NCI-H748 (cell line): ENCODE results near the gene STATH.
"Not testable (repeated sequence)": the region's sequence is repeated elsewhere in the genome, so short reads cannot be mapped to it uniquely, and the experiment has no call there.

Experiments used
- DNase-seq: peaks from one replicate; lab custom pipeline; 2025; ENCODE audit not compliant: unreplicated experiment; lab: John Stamatoyannopoulos, UW

Gene STATH, protein sequence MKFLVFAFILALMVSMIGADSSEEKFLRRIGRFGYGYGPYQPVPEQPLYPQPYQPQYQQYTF

DNA sequence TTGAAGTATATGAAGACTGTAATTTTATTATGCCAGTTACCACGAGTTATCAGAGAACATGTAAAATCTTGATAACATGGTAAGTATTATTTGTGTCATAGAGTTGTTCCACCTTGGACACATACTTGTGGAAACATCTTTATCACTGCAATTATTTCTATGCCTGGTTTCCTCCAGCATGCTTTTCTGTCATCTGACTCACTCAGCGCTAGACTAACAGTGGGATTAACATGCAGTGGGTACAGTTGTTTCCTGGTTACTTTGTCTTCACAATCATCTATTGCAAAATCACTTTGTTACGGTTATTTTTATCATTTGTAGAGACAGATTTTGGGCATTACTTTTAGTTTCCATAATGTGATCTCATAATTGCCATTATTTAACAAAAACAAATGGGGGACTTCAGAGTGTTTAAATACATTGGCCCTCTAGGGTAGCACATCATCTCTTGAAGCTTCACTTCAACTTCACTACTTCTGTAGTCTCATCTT, at the start of gene STATH:
STATH (plus strand) TSS at position 441 of the 491 bp plus-strand sequence. CDS start 2,472 bp downstream, outside the sequence.
- no peak for DNase-seq

DNA sequence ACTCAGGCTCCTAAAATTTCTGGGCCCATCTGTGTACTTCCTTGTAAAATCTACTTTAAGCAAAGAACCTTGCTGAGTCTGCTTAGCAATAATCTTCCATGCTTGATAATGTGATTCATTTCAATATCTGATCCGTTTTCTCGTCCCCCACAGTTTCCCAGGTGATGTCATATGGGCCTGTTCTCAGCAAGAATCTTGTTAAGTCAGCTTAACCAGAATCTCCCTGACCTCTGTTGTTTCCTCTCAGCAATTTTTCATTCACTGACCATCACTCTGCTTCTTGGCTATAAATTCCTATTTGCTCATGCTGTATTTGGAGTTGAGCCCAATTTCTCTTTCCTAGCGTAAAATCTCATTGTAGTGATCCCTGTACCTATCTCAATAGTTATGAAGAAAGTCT, 44.2 kb upstream of the STATH start:
- no peak for DNase-seq

DNA sequence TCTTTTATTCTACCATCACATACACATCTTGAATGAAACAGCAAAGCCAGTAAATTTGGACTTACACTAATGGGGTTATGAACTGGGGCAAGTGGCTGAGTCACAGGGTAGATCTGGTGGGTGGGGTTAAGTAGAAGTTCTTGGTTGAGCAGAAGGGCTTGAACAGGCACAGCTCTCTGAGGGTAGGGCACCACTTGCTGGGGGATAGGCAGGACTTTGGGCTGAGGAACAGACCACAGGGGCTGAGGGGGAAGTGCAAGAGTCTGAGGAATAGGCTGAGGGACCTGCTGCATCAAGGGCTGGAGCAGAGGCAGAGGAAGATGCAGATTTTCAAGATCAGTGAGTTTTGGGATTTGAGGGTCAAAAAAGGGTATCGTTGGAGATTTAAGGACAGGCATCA, 38.6 kb upstream of the STATH start:
- DNase-seq, result no peak

DNA sequence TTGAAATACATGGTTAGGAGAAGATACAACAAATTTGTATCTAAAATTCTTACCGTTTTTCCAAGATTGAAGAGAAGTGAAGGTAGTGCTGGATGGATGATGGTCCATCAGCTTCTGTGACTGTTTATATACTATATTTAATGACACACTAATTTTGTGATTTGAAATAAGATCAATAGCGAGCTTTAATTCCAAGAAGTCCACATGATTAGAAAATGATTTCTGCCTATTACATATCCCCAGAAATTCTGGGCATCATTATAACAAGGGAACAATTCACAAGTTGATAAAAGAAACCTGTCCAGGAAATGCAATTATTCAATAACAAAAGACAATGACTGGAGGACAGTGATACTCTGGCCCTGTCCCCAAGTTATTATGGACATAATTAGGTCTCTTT, 30.1 kb upstream of the STATH start, which contains the start of gene CSN2:
CSN2 (minus strand) TSS at position 101 of the 400 bp plus-strand sequence. CDS start 4,733 bp downstream, outside the sequence.
- no peak for DNase-seq

DNA sequence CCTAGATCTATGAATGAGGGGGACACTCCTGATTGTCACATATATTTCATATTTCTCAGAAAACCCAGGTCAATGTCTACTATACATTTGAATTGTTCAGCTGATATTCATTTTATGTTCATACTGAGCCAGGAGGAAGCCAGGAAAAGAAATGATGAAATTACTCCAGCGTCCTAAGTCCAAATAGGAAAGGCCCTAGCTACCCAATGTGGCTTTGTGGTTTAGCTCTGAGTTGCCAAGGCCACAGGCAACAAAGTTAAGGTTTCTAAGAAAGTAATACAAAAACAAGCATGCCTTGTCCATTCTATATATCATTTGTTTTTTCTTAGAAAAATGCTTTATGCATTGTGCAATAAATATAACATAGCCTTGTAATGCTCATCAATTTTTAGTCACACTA, 25.7 kb upstream of the STATH start:
- no peak for DNase-seq

DNA sequence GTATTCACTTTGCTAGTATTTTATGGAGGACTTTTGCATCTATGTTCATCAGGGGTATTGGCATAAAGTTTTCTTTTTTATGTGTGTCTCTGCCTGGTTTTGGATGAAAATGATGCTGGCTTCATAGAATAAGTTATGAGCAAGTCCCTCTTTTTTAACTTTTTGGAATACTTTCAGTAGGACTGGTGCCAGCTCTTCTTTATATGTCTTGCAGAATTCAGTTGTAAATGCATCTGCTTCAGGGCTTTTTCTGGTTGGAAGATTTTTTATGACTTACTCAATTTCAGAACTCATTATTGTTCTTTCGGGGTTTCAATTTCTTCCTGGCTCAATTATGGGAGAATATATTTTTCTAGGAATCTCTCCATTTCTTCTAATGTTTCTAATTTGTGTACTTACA, 21.1 kb upstream of the STATH start:
- DNase-seq, result no peak

DNA sequence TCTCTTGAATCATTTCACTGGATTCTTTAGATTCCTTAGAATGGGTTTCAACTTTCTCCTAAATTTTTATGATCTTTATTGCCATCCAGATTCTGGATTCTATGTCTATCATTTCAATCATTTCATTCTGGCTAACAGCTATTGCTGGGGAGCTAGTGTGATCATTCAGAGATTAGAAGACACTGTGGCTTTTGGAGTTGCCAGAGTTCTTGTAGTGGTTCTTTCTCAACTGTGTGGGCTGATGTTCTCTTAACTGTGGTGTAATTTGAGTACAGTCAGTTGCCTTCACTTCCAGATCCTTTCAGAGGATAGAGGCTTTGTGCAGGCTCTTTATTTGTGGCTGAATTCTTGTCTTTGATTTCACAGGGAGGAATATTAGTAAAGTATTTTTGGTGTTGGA, 18.2 kb upstream of the STATH start:
- no peak for DNase-seq

DNA sequence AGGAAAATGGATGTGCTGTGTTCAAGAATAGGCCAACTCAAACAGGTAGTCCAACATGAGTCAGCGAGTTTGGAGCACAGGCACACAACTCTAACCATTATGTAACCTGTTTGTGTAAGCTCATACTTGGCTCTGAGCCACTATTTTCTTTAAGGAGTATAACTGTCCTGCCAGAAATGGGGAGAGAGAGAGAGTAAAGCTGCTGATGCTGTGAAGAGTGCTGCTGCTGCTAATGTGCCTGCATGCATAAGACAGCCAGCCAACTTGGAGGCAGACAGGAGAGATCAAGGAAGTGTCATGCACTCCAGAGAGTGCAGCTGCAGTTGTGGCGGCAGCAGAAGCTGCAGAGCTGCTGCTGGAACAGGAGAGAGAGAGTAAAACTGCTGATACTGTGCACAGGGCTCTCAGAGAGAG, 11.7 kb upstream of the STATH start:
- DNase-seq, result peak; percentile 23

DNA sequence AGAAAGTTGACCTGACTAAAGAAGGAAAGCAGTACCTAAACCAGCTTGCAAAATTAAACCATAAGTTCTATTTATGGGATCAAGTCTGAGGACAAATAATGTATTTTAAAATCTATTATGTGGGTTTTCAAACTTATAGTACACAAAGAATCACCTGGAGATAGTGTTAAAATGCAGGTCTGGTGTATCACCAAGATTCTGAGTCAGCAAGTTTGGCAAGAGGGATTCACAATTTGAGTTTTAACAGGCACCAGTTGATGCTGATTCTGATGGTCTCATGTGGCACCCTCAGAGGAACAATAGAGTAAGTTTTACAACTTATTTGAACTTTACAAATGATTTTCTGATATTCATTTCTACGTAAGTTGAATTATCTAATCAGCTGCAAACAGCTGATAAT, 9.1 kb upstream of the STATH start:
- DNase-seq, result no peak

DNA sequence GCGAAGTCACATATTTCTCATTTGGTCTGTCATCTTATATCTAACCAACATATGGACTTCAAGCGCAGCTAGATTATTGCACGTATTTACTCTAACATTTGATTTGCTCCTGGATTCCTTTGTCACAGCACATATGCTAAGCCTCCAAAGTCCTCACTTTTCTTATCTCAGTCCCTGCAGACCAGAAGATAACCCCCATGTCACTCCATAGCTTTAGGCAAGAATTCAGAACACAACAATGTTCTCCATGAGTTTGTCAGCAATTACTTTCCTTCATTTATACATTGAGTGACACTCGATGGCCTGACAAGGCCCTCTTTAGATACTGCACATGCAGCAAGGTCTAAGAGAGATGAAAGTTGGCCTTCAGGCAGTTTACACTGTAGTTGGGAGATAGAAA, 4.8 kb upstream of the STATH start:
- DNase-seq, result no peak

DNA sequence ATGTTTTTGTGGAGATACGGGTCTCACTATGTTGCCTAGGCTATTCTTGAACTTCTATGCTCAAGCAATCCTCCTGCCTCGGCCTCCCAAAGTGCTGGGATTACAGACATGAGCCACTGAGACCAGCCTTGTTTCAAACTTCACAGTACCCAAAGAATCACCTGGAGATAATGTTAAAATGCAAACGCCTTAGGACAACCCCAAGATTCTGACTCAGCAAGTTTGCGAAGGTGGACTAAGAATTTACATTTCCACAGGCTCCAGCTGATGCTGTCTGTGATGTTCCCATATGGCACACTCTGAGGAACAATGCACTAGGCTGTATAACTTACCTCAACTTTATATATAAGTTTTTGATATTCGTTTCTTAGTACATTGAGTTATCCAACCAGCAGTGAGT, 984 bp upstream of the STATH start:
- DNase-seq, result no peak

DNA sequence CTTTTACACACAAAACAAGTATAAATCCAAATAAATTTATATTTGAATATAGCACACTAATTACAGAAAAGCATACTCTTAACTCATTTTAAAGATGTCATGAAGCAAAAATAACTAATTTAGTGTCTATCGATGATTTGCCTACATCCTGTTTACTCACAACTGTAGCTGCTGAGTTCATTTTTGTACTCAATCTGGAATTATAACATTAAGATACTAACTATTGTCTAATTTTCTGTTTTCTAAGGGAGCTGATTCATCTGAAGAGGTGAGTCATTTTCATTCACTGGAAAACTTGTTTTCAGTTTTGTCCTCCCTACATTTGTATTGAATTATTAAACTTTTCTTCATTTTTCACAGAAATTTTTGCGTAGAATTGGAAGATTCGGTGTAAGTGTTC, 3.7 kb downstream of the STATH start:
- DNase-seq, result no peak

DNA sequence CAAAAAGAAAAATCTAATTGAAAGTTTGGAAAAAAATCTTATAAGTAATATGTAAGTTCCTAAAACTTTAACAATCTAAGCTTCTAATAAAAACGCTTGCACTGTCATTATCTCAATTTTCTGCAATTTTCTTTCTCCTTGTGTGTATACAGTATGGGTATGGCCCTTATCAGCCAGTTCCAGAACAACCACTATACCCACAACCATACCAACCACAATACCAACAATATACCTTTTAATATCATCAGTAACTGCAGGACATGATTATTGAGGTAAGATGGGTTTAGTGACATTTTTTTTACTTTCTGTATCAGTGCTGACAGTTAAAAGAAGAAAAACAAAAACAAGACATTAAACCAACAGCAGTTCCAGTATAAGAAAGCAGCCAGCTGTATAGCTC, 4.9 kb downstream of the STATH start:
- no peak for DNase-seq

DNA sequence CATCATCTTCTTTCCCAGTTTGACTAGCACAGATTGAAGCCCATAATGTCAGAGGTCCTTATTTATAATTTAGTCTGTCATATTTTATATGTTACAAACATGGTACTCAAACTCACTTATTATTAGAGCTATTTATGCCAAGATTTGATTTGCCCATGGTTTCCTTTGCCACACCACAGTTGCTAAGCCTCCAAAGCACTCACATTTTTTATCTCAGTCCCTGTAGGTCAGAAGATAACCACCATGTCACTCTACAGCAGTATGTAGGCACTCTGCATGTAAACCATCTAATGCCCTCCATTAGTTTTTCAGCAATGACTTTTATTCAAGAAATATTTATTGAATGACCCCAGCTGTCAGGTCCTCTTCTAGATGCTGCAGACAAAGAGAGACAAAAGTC, 6.7 kb downstream of the STATH start:
- no peak for DNase-seq

DNA sequence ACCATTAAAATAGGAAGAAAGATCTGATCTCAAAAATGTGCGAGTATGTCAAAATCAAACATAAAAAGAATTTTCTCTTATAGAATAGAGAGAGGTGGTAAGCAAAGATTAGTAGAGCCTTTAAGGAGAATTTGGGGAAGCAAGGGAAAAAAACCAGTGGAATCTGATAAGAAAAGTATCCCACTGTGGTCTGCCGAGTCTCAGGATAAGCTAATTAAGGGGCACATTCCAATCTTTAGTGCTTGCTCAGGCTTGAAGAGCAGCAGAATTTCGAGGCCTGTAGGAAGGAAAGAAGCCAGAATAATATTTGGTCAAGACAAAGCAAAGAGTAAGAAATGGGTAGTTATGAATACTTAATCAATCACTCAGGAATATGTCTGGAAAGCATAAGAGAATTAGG, 13.0 kb downstream of the STATH start:
- no peak for DNase-seq

DNA sequence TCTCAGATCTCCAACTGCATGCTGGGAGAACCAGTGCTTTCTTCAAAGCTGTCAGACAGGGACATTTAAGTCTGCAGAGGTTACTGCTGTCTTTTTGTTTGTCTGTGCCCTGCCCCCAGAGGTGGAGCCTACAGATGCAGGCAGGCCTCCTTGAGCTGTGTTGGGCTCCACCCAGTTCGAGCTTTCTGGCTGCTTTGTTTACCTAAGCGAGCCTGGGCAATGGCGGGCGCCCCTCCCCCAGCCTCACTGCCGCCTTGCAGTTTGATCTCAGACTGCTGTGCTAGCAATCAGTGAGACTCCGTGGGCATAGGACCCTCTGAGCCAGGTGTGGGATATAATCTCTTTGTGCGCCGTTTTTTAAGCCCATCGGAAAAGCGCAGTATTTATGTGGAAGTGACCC, 23.2 kb downstream of the STATH start:
- not testable (repeated sequence) for DNase-seq

DNA sequence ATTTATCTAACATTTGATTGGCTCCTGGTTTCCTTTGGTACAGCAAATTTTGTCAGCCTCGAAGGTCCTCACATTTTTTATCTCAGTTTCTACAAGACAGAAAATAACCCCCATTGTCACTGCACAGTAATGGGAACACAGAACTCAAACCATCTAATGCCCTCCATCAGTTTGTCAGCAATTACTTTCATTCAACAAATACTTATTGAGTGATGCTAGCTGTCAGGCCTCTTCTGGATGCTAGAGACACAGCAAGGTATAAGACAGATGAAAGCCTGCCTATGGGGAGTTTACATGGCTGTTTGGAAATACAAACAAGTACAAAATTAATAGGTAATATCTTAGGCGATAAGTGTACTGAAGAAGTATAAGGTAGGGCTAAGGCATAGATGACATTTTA, 27.5 kb downstream of the STATH start:
- no peak for DNase-seq

DNA sequence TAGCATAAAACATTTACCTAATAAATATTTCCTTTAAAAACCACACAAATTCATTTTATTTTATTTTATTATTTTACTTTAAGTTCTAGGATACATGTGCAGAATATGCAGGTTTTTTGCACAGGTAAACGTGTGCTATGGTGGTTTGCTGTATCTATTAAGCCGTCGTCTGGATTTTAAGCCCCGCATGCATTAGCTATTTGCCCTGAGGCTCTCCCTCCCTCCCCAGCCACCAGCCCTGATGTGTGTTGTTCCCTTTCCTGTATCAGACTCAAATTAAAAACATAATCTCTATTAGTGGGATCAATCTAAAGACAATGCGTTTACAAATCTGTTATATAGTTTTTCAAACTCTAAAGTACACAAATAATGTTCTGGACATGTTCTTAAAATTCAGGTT, 31.2 kb downstream of the STATH start:
- DNase-seq, result no peak

DNA sequence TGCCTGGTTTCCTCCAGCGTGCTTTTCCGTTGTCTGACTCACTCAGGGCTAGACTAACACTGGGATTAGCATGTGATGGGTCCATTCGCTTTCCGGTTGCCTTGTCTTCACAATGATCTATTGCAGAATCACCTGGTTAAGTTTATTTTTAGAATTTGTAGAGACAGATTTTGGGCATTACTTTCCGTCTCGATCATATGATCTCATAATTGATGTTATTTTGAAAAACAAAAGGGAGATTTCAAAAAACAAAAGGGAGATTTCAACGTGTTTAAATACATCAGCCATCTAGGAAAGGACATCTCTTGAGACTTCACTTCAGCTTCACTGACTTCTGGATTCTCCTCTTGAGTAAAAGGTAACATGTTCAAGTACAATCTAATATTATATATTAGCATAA, 32.4 kb downstream of the STATH start, which contains the start of gene HTN3:
HTN3 (plus strand) TSS at position 301 of the 400 bp plus-strand sequence. CDS start 2,282 bp downstream, outside the sequence.
- DNase-seq, result not testable (repeated sequence)

DNA sequence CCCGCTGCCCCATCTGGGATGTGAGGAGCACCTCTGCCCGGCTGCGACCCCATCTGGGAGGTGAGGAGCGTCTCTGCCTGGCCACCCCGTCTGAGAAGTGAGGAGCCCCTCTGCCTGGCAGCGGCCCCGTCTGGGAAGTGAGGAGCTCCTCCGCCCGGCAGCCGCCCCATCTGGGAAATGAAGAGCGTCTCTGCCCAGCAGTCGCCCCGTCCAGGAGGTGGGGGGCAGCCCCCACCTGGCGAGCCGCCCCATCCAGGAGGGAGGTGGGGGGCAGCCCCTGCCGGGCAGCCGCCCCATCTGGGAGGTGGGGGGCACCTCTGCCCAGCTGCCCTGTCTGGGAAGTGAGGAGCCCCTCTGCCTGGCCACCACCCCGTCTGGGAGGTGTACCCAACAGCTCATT, 41.8 kb downstream of the STATH start:
- not testable (repeated sequence) for DNase-seq

DNA sequence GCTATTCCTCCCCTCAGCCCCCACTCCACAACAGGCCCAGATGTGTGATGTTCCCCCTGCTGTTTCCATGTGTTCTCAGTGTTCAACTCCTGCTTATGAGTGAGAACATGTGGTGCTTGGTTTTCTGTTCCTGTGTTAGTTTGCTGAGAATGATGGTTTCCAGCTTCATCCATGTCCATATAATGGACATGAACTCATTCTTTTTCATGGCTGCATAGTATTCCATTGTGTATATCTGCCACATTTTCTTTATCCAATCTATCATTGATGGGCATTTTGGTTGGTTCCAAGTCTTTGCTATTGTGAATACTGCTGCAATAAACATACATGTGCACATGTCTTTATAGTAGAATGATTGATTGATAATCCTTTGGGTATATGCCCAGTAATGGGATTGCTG, 44.2 kb downstream of the STATH start:
- DNase-seq, result not testable (repeated sequence)

DNA sequence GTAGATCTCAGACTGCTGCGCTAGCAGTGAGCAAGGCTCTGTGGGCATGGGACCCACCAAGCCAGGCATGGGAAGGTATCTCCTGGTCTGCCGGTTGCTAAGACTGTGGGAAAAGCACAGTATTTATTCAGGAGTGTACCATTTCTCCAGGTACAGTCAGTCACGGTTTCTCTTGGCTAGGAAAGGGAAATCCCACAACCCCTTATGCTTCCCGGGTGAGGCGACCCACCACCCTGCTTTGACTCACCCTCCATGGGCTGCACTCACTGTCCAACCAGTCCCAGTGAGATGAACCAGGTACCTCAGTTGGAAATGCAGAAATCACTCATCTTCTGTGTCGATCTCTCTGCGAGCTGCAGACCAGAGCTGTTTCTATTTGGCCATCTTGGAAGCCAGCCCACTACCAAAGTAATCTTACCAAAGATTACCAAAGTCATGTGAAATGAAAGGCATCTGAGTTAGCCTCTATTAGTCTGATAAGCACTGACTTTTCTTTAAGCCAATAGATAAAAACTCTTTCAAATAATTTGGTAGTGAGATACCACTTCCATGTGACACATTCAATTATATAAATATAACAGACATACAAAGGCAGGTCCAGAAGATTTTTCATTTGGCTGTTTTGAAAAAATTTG, 46.0 kb downstream of the STATH start:
- no peak for DNase-seq

DNA sequence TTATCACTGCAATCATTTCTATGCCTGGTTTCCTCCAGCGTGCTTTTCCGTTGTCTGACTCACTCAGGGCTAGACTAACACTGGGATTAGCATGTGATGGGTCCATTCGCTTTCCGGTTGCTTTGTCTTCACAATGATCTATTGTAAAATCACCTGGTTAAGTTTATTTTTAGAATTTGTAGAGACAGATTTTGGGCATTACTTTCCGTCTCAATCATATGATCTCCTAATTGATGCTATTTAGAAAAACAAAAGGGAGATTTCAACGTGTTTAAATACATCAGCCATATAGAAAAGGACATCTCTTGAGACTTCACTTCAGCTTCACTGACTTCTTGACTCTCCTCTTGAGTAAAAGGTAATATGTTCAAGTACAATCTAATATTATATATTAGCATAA, 54.4 kb downstream of the STATH start, which contains the start of gene HTN1:
HTN1 (plus strand) TSS at position 301 of the 400 bp plus-strand sequence. CDS start 2,639 bp downstream, outside the sequence.
- not testable (repeated sequence) for DNase-seq
